SK-N-MC (cell line): ENCODE results near the gene NBPF1.
"Not testable (repeated sequence)": the region's sequence is repeated elsewhere in the genome, so short reads cannot be mapped to it uniquely, and the experiment has no call there.

ENCODE experiments used
- DNase-seq: peaks from one replicate; pipeline ENCODE4 v3.0.0-alpha.2; 2011; ENCODE audit warnings: low read depth, low spot score
- H3K27ac ChIP-seq: fragments of 200-600 bp; sonication (generic); 2 replicates; pipeline ENCODE4 v1.5.1; 2016; ENCODE audit warnings: mixed run types
- H3K36me3 ChIP-seq: fragments of 200-600 bp; sonication (generic); 2 replicates; pipeline ENCODE4 v1.6.1; 2017; ENCODE audit warnings: antibody characterized with exemption, low read length, mixed read lengths; ENCODE audit not compliant: insufficient read depth
- H3K4me3 ChIP-seq: fragments of 200-600 bp; sonication (generic); 2 replicates; pipeline ENCODE4 v1.5.1; 2016
- H3K9ac ChIP-seq: fragments of 200-600 bp; sonication (generic); 2 replicates; pipeline ENCODE4 v1.8.0; 2017; ENCODE audit warnings: mixed run types, mixed read lengths; ENCODE audit not compliant: insufficient read length
- H3K9me3 ChIP-seq: fragments of 200-600 bp; sonication (generic); 2 replicates; pipeline ENCODE4 v1.6.1; 2017; ENCODE audit warnings: low read depth, mild to moderate bottlenecking, antibody characterized with exemption, low read length, moderate library complexity, mixed read lengths

NBPF1 gene

DNA sequence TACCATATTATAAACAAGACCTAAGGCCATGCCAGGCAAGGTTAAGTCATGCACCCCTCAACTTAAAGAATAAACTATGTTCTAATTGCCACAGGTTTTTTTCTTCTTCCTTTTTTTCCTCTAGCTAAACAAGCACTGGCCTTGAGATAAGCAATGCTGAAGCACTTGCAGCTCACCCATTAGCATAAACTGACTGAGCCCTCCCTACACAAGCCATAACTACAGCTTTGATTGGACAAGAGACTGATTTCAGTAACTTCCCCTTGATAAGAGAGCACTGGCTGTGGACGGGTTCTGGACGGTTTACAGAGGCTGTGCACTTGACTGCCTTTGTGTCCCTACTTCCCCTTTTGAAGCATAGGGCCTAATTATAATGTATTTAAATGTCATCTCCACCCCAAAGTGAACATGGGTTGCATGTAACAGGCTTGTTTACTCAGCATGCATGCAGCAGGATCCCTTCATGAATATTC, 72.9 kb downstream of the NBPF1 start:
- H3K36me3 ChIP-seq, H3K4me3 ChIP-seq, DNase-seq, H3K27ac ChIP-seq, H3K9me3 ChIP-seq, H3K9ac ChIP-seq: not testable (repeated sequence)

- not testable (repeated sequence) for H3K9ac ChIP-seq, DNase-seq, H3K9me3 ChIP-seq, H3K27ac ChIP-seq, H3K4me3 ChIP-seq, H3K36me3 ChIP-seq
Measured at GRCh38 chr1:16537528-16537927, 75.8 kb downstream of the NBPF1 start.

- H3K27ac ChIP-seq, DNase-seq, H3K9me3 ChIP-seq, H3K36me3 ChIP-seq, H3K9ac ChIP-seq, H3K4me3 ChIP-seq: not testable (repeated sequence)
Measured at GRCh38 chr1:16536796-16537195, 76.6 kb downstream of the NBPF1 start.

DNA sequence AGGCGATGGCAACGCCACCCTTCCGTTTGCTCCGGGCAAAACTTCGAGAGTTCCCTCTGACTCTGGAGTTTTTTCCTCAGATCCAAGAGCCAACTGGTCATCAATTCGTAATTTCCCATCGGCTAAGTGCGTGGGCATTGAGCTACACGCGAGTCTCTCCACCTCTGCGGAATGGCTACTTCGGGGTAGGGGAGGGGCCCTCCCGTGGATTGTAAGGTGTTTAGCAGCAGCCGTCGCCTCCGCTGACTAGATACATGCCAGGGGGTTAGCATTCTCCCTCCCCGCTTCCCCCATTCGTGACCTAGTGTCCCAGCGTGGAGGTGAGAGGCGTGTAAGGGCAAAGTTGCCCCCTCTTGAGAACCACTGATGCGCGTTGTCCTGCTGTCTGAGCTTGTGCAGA, 77.5 kb downstream of the NBPF1 start:
- not testable (repeated sequence) for H3K27ac ChIP-seq, H3K9me3 ChIP-seq, H3K36me3 ChIP-seq, DNase-seq, H3K4me3 ChIP-seq, H3K9ac ChIP-seq

DNA sequence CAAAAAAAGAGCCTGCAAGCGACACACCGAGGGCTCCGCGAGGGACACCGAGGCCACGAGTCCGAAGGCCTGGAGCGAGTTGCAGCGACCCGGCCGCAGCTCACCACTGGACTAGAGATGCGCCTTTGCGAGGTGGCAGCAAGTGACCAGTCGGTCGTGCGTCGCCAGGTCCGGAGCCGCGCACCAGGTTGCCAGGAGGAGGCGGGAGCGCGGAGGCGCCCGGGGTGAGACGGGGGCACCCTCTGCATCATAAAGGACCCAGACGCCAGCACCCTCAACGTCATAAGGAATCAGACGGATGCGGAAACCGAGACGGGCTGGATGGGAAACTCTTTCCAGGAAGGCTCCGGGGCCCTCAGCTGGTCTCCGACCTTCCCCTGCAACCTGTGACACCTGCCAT, 77.9 kb downstream of the NBPF1 start:
- not testable (repeated sequence) for H3K4me3 ChIP-seq, H3K36me3 ChIP-seq, H3K9ac ChIP-seq, H3K27ac ChIP-seq, DNase-seq, H3K9me3 ChIP-seq

DNA sequence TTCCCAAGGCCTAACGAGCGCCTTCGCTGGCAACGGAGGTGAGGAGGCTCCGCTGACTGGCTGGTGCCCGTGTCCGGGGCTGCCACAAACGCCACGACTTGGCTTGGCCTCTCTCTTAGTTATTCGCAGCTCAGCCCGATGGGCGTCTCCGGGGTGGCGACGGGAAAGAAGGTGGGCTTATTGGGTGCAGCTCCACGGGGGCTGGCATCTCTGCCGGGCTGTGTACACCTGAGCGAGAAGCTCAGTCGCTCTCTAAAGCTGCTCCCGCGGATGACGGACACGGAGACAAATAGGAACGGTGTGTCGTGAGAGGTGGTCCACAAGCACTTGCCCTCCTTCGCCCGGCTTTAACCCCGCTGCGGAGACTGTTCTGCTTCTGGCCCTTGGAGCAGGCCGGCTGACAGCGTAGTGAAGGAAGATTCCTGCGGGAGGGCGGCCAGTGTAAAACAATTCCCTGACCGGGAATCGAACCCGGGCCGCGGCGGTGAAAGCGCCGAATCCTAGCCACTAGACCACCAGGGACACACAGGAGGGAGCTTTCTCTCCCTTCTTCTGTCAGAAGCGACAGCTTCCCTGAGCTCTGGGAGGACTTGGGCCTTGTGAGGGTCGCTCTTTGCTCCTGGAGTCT, 78.4 kb downstream of the NBPF1 start:
- not testable (repeated sequence) for H3K9me3 ChIP-seq, H3K27ac ChIP-seq, H3K4me3 ChIP-seq, H3K9ac ChIP-seq, H3K36me3 ChIP-seq, DNase-seq

DNA sequence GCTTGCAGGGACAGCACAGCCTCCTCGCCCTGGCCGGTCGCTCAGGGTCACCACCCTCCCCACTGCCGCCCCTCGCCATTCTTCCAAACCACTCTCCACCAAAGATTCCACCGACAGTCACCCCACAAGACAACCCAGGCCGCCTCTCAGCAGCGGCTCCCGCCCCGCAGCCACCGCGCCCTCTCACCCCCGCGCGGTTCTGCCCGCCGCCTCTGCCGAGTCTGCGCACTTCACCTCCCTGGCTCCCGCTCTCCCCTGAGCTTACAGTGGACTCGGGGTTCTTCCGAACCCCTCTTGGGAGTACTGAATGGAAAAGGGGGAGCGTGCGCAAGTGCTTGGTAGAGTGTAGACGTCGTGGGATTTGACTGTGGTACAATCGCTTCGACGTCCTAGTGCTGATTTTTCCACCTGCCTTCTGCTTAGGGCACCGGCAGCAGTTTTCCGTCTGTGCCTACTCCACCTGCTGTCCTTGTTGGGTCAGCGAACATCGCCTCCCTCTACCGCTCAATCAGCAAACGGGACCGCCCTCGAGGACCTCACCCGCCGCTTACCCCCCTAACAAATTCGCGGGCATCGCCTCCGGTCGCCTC, 79.0 kb downstream of the NBPF1 start:
- not testable (repeated sequence) for H3K9ac ChIP-seq

GRCh38 chr1:16532235-16532991, 81.0 kb downstream of the NBPF1 start:
- not testable (repeated sequence) for H3K36me3 ChIP-seq, H3K4me3 ChIP-seq, H3K9ac ChIP-seq, DNase-seq, H3K9me3 ChIP-seq, H3K27ac ChIP-seq

More for the DNA sequence above, 79.0 kb downstream of the NBPF1 start:
- not testable (repeated sequence) for H3K4me3 ChIP-seq, H3K36me3 ChIP-seq, H3K9me3 ChIP-seq, DNase-seq, H3K27ac ChIP-seq

- not testable (repeated sequence) for H3K4me3 ChIP-seq, H3K9ac ChIP-seq, H3K27ac ChIP-seq, H3K9me3 ChIP-seq, DNase-seq, H3K36me3 ChIP-seq
Measured at GRCh38 chr1:16528338-16528737, 85.0 kb downstream of the NBPF1 start.

DNA sequence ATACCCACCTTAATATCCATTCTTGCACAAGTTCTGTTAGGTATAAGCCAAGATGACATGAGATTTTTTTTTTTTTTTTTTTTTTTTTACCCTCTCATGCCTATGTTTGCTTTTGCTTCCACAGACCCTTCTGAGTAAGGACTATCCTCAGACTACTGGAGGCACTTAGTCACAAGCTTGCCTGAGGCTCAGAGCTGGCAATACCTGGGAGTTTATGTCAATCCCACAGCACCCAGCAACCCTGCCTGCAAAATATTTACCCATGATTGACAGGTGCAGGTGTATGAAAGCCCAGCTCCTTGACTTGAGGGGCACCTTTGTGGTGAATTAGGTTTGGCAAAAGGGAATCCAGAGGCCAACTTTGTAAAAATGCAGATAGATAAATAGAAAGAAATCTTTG, 87.6 kb downstream of the NBPF1 start:
- DNase-seq, H3K9me3 ChIP-seq, H3K4me3 ChIP-seq, H3K9ac ChIP-seq, H3K36me3 ChIP-seq, H3K27ac ChIP-seq: not testable (repeated sequence)

DNA sequence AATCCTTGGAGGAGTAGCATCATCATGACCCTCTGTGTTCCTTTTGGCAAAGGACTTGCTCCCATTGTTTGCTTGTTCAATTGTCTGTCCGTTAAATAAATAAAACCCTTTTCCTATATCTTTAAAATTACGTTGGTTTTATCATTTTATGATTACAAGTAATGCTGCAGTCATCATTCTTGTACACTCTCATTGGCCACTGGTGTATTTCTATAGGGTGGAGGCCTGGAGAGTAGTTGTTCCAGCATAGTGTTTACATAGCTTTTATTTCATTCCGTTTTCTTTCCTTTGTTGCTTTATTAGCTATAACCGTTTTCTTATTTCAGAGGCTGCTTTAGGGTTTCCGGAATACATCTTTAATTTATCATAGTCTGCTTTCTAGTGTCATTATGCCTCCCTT, 91.7 kb downstream of the NBPF1 start:
- not testable (repeated sequence) for DNase-seq, H3K27ac ChIP-seq, H3K9me3 ChIP-seq, H3K9ac ChIP-seq, H3K4me3 ChIP-seq, H3K36me3 ChIP-seq
